KMS-11 (cell line): ENCODE data around the gene MEGF11.

Experiments used
- H2AFZ ChIP-seq: fragments of 200-600 bp; sonication (generic); 2 replicates; pipeline ENCODE4 v1.6.1; 2016; ENCODE audit warnings: antibody characterized with exemption, mixed run types, low read depth
- H3K27ac ChIP-seq: fragments of 200-600 bp; sonication (generic); 2 replicates; pipeline ENCODE4 v1.6.1; 2016; ENCODE audit warnings: mild to moderate bottlenecking, mixed run types
- H3K27me3 ChIP-seq: fragments of 200-600 bp; sonication (generic); 2 replicates; pipeline ENCODE4 v1.6.1; 2017; ENCODE audit warnings: mild to moderate bottlenecking, low read depth, mixed run types, moderate library complexity; ENCODE audit not compliant: insufficient read depth
- H3K36me3 ChIP-seq: fragments of 200-600 bp; sonication (generic); 2 replicates; pipeline ENCODE4 v1.6.1; 2017; ENCODE audit warnings: mild to moderate bottlenecking, mixed run types; ENCODE audit not compliant: insufficient read depth
- H3K4me1 ChIP-seq: fragments of 200-600 bp; sonication (generic); 2 replicates; pipeline ENCODE4 v1.6.1; 2016; ENCODE audit warnings: mild to moderate bottlenecking, low read depth, mixed run types; ENCODE audit not compliant: poor library complexity, severe bottlenecking
- H3K4me2 ChIP-seq: fragments of 200-600 bp; sonication (generic); 2 replicates; pipeline ENCODE4 v1.7.0; 2016; ENCODE audit warnings: mild to moderate bottlenecking, mixed run types
- H3K4me3 ChIP-seq: fragments of 200-600 bp; sonication (generic); IDR thresholded peaks from 2 replicates; pipeline ENCODE4 v1.6.1; 2017; ENCODE audit warnings: low read depth, low read length, mixed read lengths; ENCODE audit not compliant: insufficient read depth
- H3K79me2 ChIP-seq: fragments of 200-600 bp; sonication (generic); 2 replicates; pipeline ENCODE4 v1.6.1; 2016; ENCODE audit warnings: low read depth, mixed run types; ENCODE audit not compliant: insufficient read depth
- H3K9ac ChIP-seq: fragments of 200-600 bp; sonication (generic); 2 replicates; pipeline ENCODE4 v1.6.1; 2016; ENCODE audit warnings: mild to moderate bottlenecking, mixed run types
- H4K20me1 ChIP-seq: fragments of 200-600 bp; sonication (generic); 2 replicates; pipeline ENCODE4 v1.6.1; 2016; ENCODE audit warnings: mild to moderate bottlenecking, mixed run types; ENCODE audit not compliant: insufficient read depth
- TF ChIP-seq, protein P1 (sequence below): fragments of 200-600 bp; sonication (generic); conservative IDR thresholded peaks from 2 replicates; pipeline ENCODE4 v1.6.1; 2017; ENCODE audit warnings: low read depth, mild to moderate bottlenecking, antibody characterized with exemption, low read length, moderate library complexity, mixed read lengths

The MEGF11 gene

DNA sequence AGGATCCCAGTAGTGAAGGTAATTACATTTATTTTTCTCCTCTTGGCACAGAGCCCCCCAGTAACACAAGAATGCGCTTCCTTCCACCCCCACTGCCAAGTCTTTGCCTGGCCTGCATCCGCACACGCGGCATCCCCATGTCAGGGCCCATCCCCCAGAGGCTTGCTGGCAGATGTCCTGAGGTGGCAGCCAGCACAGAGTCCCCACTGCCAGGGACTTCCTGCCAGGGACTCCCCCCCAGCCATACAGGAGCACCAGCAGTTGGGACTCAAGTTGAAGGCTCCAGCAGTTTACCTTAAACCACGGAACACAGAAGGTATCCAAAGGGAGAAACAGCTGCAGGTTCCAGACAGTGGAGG is 41.0 kb downstream of the MEGF11 start:
- no peak overlapping the region for H3K27ac ChIP-seq
- no peak overlapping the region for H3K9ac ChIP-seq
- TF ChIP-seq, protein P1, sequence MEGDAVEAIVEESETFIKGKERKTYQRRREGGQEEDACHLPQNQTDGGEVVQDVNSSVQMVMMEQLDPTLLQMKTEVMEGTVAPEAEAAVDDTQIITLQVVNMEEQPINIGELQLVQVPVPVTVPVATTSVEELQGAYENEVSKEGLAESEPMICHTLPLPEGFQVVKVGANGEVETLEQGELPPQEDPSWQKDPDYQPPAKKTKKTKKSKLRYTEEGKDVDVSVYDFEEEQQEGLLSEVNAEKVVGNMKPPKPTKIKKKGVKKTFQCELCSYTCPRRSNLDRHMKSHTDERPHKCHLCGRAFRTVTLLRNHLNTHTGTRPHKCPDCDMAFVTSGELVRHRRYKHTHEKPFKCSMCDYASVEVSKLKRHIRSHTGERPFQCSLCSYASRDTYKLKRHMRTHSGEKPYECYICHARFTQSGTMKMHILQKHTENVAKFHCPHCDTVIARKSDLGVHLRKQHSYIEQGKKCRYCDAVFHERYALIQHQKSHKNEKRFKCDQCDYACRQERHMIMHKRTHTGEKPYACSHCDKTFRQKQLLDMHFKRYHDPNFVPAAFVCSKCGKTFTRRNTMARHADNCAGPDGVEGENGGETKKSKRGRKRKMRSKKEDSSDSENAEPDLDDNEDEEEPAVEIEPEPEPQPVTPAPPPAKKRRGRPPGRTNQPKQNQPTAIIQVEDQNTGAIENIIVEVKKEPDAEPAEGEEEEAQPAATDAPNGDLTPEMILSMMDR = no peak
- H3K4me3 ChIP-seq = no peak overlapping the region
- H4K20me1 ChIP-seq = no peaks in the 10 kb centered on the region
- no peaks in the 10 kb centered on the region for H3K36me3 ChIP-seq
- H3K4me2 ChIP-seq = no peak overlapping the region
- H3K79me2 ChIP-seq = no peaks in the 10 kb centered on the region
- no peaks in the 10 kb centered on the region for H3K27me3 ChIP-seq
- no peaks in the 10 kb centered on the region for H3K4me1 ChIP-seq
- H2AFZ ChIP-seq = no peak overlapping the region

- no peaks in the 10 kb centered on the region for H3K36me3 ChIP-seq
- no peaks in the 10 kb centered on the region for H3K4me1 ChIP-seq
- H2AFZ ChIP-seq = no peak overlapping the region
- no peak overlapping the region for H3K4me3 ChIP-seq
- H3K79me2 ChIP-seq = no peaks in the 10 kb centered on the region
- H3K27me3 ChIP-seq = no peaks in the 10 kb centered on the region
- no peaks in the 10 kb centered on the region for H4K20me1 ChIP-seq
- TF ChIP-seq, protein P1 = no peak
- no peak overlapping the region for H3K9ac ChIP-seq
- no peak overlapping the region for H3K4me2 ChIP-seq
- H3K27ac ChIP-seq = no peak overlapping the region
Measured at GRCh38 chr15:66211670-66212562, 41.6 kb downstream of the MEGF11 start.

GRCh38 chr15:66210684-66211083 is 42.9 kb downstream of the MEGF11 start:
- H4K20me1 ChIP-seq = no peaks in the 10 kb centered on the region
- no peak overlapping the region for H3K4me2 ChIP-seq
- H3K4me3 ChIP-seq = no peak overlapping the region
- TF ChIP-seq, protein P1 = no peak
- no peak overlapping the region for H3K9ac ChIP-seq
- H3K36me3 ChIP-seq = no peaks in the 10 kb centered on the region
- no peak overlapping the region for H2AFZ ChIP-seq
- H3K79me2 ChIP-seq = no peaks in the 10 kb centered on the region
- H3K4me1 ChIP-seq = no peaks in the 10 kb centered on the region
- no peaks in the 10 kb centered on the region for H3K27me3 ChIP-seq
- no peak overlapping the region for H3K27ac ChIP-seq

DNA sequence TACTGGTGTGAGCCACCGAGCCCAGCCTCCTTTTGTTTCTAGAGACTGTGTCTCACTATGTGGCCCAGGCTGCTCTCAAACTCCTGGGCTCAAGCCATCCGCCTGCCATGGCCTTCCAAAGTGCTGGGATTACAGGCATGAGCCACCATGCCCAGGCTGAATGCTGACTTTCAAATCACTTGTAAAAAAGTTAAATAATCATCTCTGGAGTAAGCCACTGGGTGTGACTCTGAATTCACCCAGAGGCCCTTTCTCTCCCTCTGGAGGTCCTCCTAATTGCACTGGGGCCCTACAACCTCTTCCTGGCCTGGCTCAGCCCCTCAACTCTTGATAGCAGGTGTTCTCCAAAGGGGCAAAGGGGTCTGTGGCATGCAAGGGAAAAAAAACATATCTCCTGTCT is 54.8 kb downstream of the MEGF11 start:
- Histone ChIP-seq H3K27ac (no peak overlapping the region), H3K79me2 (no peaks in the 10 kb centered on the region), H2AFZ (no peak overlapping the region), H4K20me1 (no peaks in the 10 kb centered on the region), H3K9ac (no peak overlapping the region), H3K27me3 (no peaks in the 10 kb centered on the region), H3K36me3 (no peaks in the 10 kb centered on the region), H3K4me2 (no peak overlapping the region), H3K4me1 (no peaks in the 10 kb centered on the region), H3K4me3 (no peak overlapping the region)
- TF ChIP-seq, protein P1 = no peak
